HEK293 (cell line): Measurements from ENCODE around the gene IGSF21.

ENCODE experiments used
- CTCF ChIA-PET: fragments of 350-600 bp; formaldehyde crosslinking; extraction: SDS; loops from one replicate; lab custom pipeline; 2021; ENCODE audit warnings: antibody characterized with exemption; lab: Yijun Ruan, JAX
- POLR2A ChIA-PET: fragments of 300-600 bp; formaldehyde crosslinking; extraction: SDS; loops from one replicate; lab custom pipeline; 2020; ENCODE audit warnings: antibody characterized with exemption, inconsistent platforms; lab: Yijun Ruan, JAX
- H3K27ac ChIP-seq: fragments of 200-500 bp; sonication (Bioruptor generic); 2 replicates; pipeline ENCODE4 v1.5.1; 2014; ENCODE audit warnings: low read depth, low read length, control low read depth, inconsistent platforms; ENCODE audit errors: extremely low read depth
- H3K36me3 ChIP-seq, 2 experiments: fragments of 200-500 bp in 1 of 2; sonication (Bioruptor generic) in 1 of 2; 1 replicate in 1 of 2; 2 replicates in 1 of 2; pipeline ENCODE4 v1.5.1; 2014 to 2017; ENCODE audit warnings: inconsistent platforms in 2 of 2, low read length in 2 of 2; ENCODE audit not compliant: control insufficient read depth in 2 of 2, insufficient read depth in 1 of 2
- H3K4me1 ChIP-seq: fragments of 200-500 bp; sonication (Bioruptor generic); 2 replicates; pipeline ENCODE4 v1.5.1; 2014; ENCODE audit warnings: mild to moderate bottlenecking, low read length, inconsistent platforms; ENCODE audit not compliant: control insufficient read depth, insufficient read depth
- H3K4me3 ChIP-seq: 2 replicates; pipeline ENCODE4 v1.5.1; 2011; ENCODE audit warnings: low read depth, mild to moderate bottlenecking, control low read depth, low read length, moderate library complexity
- H3K9me3 ChIP-seq: fragments of 200-500 bp; sonication (Bioruptor generic); 2 replicates; pipeline ENCODE4 v1.5.1; 2014; ENCODE audit warnings: low read depth, low read length, inconsistent platforms; ENCODE audit not compliant: control insufficient read depth, insufficient read depth
- AEBP2 ChIP-seq: fragments of 450-650 bp; formaldehyde crosslinking; IDR thresholded peaks from 2 replicates; pipeline ENCODE4 v1.5.1; 2016; ENCODE audit warnings: missing biosample characterization, missing genetic modification characterization, borderline replicate concordance
- SCRT1 ChIP-seq: fragments of 450-650 bp; formaldehyde crosslinking; IDR thresholded peaks from 2 replicates; pipeline ENCODE4 v1.5.1; 2016; ENCODE audit warnings: missing biosample characterization, missing genetic modification characterization, borderline replicate concordance
- SP3 ChIP-seq: fragments of 450-650 bp; formaldehyde crosslinking; IDR thresholded peaks from 2 replicates; pipeline ENCODE4 v1.5.1; 2016; ENCODE audit warnings: missing biosample characterization, missing genetic modification characterization
- WT1 ChIP-seq: fragments of 450-650 bp; formaldehyde crosslinking; IDR thresholded peaks from 2 replicates; pipeline ENCODE4 v1.5.1; 2016; ENCODE audit warnings: missing biosample characterization, missing genetic modification characterization
- ZBTB7A ChIP-seq: fragments of 450-650 bp; formaldehyde crosslinking; IDR thresholded peaks from 2 replicates; pipeline ENCODE4 v1.5.1; 2016; ENCODE audit warnings: low read depth, missing biosample characterization, missing genetic modification characterization
- ZIC2 ChIP-seq: fragments of 450-650 bp; formaldehyde crosslinking; IDR thresholded peaks from 2 replicates; pipeline ENCODE4 v1.5.1; 2016; ENCODE audit warnings: missing biosample characterization, missing genetic modification characterization
- ZNF121 ChIP-seq: fragments of 450-650 bp; formaldehyde crosslinking; IDR thresholded peaks from 2 replicates; pipeline ENCODE4 v1.5.1; 2016; ENCODE audit warnings: missing biosample characterization, missing genetic modification characterization
- ZNF221 ChIP-seq: fragments of 450-650 bp; formaldehyde crosslinking; IDR thresholded peaks from 2 replicates; pipeline ENCODE4 v1.5.1; 2017; ENCODE audit warnings: missing biosample characterization, missing genetic modification characterization, borderline replicate concordance
- ZNF239 ChIP-seq: fragments of 450-650 bp; formaldehyde crosslinking; IDR thresholded peaks from 2 replicates; pipeline ENCODE4 v1.5.1; 2016; ENCODE audit warnings: missing biosample characterization, missing genetic modification characterization
- ZNF266 ChIP-seq: fragments of 450-650 bp; formaldehyde crosslinking; IDR thresholded peaks from 2 replicates; pipeline ENCODE4 v1.5.1; 2016; ENCODE audit warnings: missing biosample characterization, missing genetic modification characterization, low read depth
- ZNF37A ChIP-seq: fragments of 450-650 bp; IDR thresholded peaks from 2 replicates; pipeline ENCODE4 v1.5.1; 2018; ENCODE audit warnings: missing biosample characterization, missing genetic modification characterization
- ZNF394 ChIP-seq: fragments of 450-650 bp; formaldehyde crosslinking; IDR thresholded peaks from 2 replicates; pipeline ENCODE4 v1.5.1; 2016; ENCODE audit warnings: missing biosample characterization, missing genetic modification characterization, mild to moderate bottlenecking, moderate library complexity, borderline replicate concordance
- ZNF549 ChIP-seq: fragments of 450-650 bp; IDR thresholded peaks from 2 replicates; pipeline ENCODE4 v1.5.1; 2018; ENCODE audit warnings: missing biosample characterization, missing genetic modification characterization, mild to moderate bottlenecking, inconsistent platforms, moderate library complexity
- ZNF585B ChIP-seq: fragments of 450-650 bp; formaldehyde crosslinking; IDR thresholded peaks from 2 replicates; pipeline ENCODE4 v1.5.1; 2016; ENCODE audit warnings: missing biosample characterization, missing genetic modification characterization
- ZNF707 ChIP-seq: fragments of 450-650 bp; formaldehyde crosslinking; IDR thresholded peaks from 2 replicates; pipeline ENCODE4 v1.5.1; 2016; ENCODE audit warnings: missing biosample characterization, missing genetic modification characterization
- ZNF768 ChIP-seq: fragments of 450-650 bp; formaldehyde crosslinking; IDR thresholded peaks from 2 replicates; pipeline ENCODE4 v1.5.1; 2018; ENCODE audit warnings: missing biosample characterization, mild to moderate bottlenecking, missing genetic modification characterization
- ZSCAN23 ChIP-seq: fragments of 450-650 bp; formaldehyde crosslinking; IDR thresholded peaks from 2 replicates; pipeline ENCODE4 v1.5.1; 2016; ENCODE audit warnings: missing biosample characterization, missing genetic modification characterization

Gene IGSF21

GRCh38 chr1:18119289-18119688 lies 11.7 kb downstream of the IGSF21 start:
- POLR2A ChIA-PET, result no interaction called here
- no peaks in the 10 kb centered on the region for H3K9me3 ChIP-seq
- H3K4me1 ChIP-seq, result no peaks in the 10 kb centered on the region
- no peaks in the 10 kb centered on the region for H3K36me3 ChIP-seq
- no peak overlapping the region for H3K4me3 ChIP-seq
- TF ChIP-seq ZIC2 (tag by site-specific recombination) (no peak), ZNF239 (tag by site-specific recombination) (no peak), ZNF549 (tag by site-specific recombination) (no peak), ZNF221 (tag by site-specific recombination) (no peak), SCRT1 (tag by site-specific recombination) (no peak), ZNF266 (tag by site-specific recombination) (no peak), SP3 (tag by site-specific recombination) (no peak), WT1 (tag by site-specific recombination) (no peak), ZNF707 (tag by site-specific recombination) (no peak), ZNF121 (tag by site-specific recombination) (no peak), ZNF37A (tag by site-specific recombination) (no peak), ZNF768 (tag by site-specific recombination) (no peak)
- H3K27ac ChIP-seq, result no peak overlapping the region
- CTCF ChIA-PET, result interaction anchor here (1.2 kb wide), 1 partner anchor 11 kb away, joined by 3 read pairs; no protein-coding TSS in a partner anchor

- no peak overlapping the region for H3K27ac ChIP-seq
- POLR2A ChIA-PET, result no interaction called here
- H3K4me1 ChIP-seq, result no peaks in the 10 kb centered on the region
- no peak overlapping the region for H3K4me3 ChIP-seq
- CTCF ChIA-PET, result interaction anchor here (0.6 to 1.2 kb wide), 3 partner anchors 11 to 269 kb away, joined by 3 to 4 read pairs (median 4); no protein-coding TSS in a partner anchor
- no peaks in the 10 kb centered on the region for H3K9me3 ChIP-seq
- TF ChIP-seq ZBTB7A, result no peak
- TF ChIP-seq AEBP2, result no peak
- no peak for TF ChIP-seq ZSCAN23
- no peak for TF ChIP-seq ZNF585B (tag by site-specific recombination)
- H3K36me3 ChIP-seq, result no peaks in the 10 kb centered on the region
Observed at GRCh38 chr1:18119771-18120377, 12.3 kb downstream of the IGSF21 start.

- H3K36me3 ChIP-seq, result no peaks in the 10 kb centered on the region
- ChIA-PET POLR2A (no interaction called here), CTCF (interaction anchor here (0.6 to 1.1 kb wide), 3 partner anchors 20 to 270 kb away, joined by 4 read pairs; no protein-coding TSS in a partner anchor)
- no peak overlapping the region for H3K4me3 ChIP-seq
- H3K9me3 ChIP-seq, result no peaks in the 10 kb centered on the region
- H3K4me1 ChIP-seq, result no peaks in the 10 kb centered on the region
- no peak overlapping the region for H3K27ac ChIP-seq
- no peak for TF ChIP-seq SP3 (tag by site-specific recombination)
Observed at GRCh38 chr1:18120638-18121037, 13.0 kb downstream of the IGSF21 start.

- Histone ChIP-seq H3K4me1 (no peaks in the 10 kb centered on the region), H3K36me3 (no peaks in the 10 kb centered on the region), H3K9me3 (no peaks in the 10 kb centered on the region), H3K4me3 (no peak overlapping the region)
- POLR2A ChIA-PET, result no interaction called here
- CTCF ChIA-PET, result interaction anchor here (0.6 to 1.1 kb wide), 2 partner anchors 35 to 271 kb away, joined by 4 read pairs; no protein-coding TSS in a partner anchor
- TF ChIP-seq ZNF394 (tag by site-specific recombination) (peak; percentile 98), ZNF768 (tag by site-specific recombination) (no peak)
- TF ChIP-seq, all 188 proteins: peak for 1
- no peak overlapping the region for H3K27ac ChIP-seq
Observed at GRCh38 chr1:18121072-18121820, 13.6 kb downstream of the IGSF21 start.
